CD4-positive, alpha-beta T cell treated with Interleukin-21 for 1 hour (primary cell): Measurements from ENCODE around the gene PRKACA.
"Not testable (repeated sequence)": the region's sequence is repeated elsewhere in the genome, so short reads cannot be mapped to it uniquely, and the experiment has no call there.

Experiments
- DNase-seq: peaks from one replicate; pipeline ENCODE4 v3.0.0-alpha.2; 2020

PRKACA gene

GRCh38 chr19:14063105-14063504, 54.5 kb downstream of the PRKACA start:
- DNase-seq = no peak

GRCh38 chr19:14062558-14062855, 55.1 kb downstream of the PRKACA start:
- DNase-seq = no peak

- DNase-seq = no peak
Observed at GRCh38 chr19:14061751-14062557, 55.6 kb downstream of the PRKACA start, which contains the start of gene PALM3. TSS of gene PALM3 (minus strand) at chr19:14062076. CDS start at chr19:14061980, 96 bp downstream.

- no peak for DNase-seq
Observed at GRCh38 chr19:14061081-14061749, 56.3 kb downstream of the PRKACA start.

- DNase-seq = no peak
Observed at GRCh38 chr19:14059652-14060155, 57.9 kb downstream of the PRKACA start.

GRCh38 chr19:14059093-14059480, 58.5 kb downstream of the PRKACA start:
- peak; percentile 55 for DNase-seq

GRCh38 chr19:14058182-14059092, 59.1 kb downstream of the PRKACA start:
- DNase-seq = no peak

GRCh38 chr19:14056741-14057356, 60.7 kb downstream of the PRKACA start:
- DNase-seq = no peak

GRCh38 chr19:14056069-14056666, 61.4 kb downstream of the PRKACA start:
- no peak for DNase-seq

GRCh38 chr19:14055396-14055795, 62.2 kb downstream of the PRKACA start:
- no peak for DNase-seq

GRCh38 chr19:14054721-14055120, 62.8 kb downstream of the PRKACA start:
- DNase-seq = no peak

- DNase-seq = no peak
Observed at GRCh38 chr19:14054099-14054498, 63.5 kb downstream of the PRKACA start.

GRCh38 chr19:14053500-14053899, 64.1 kb downstream of the PRKACA start:
- DNase-seq = no peak

- DNase-seq = no peak
Observed at GRCh38 chr19:14053032-14053431, 64.5 kb downstream of the PRKACA start.

GRCh38 chr19:14052470-14052869, 65.1 kb downstream of the PRKACA start:
- DNase-seq = no peak

GRCh38 chr19:14051980-14052379, 65.6 kb downstream of the PRKACA start:
- no peak for DNase-seq

- not testable (repeated sequence) for DNase-seq
Observed at GRCh38 chr19:14050961-14051360, 66.6 kb downstream of the PRKACA start.

GRCh38 chr19:14050512-14050911, 67.0 kb downstream of the PRKACA start:
- no peak for DNase-seq

GRCh38 chr19:14048443-14049153, 69.0 kb downstream of the PRKACA start:
- peak; percentile 79 for DNase-seq

GRCh38 chr19:14047866-14048265, 69.7 kb downstream of the PRKACA start:
- not testable (repeated sequence) for DNase-seq
